Measurements from ENCODE around the gene SLC28A1.

- no peak for TF ChIP-seq CTCF (IDR thresholded peaks at IDR 0.05; ENCODE audit: low read depth, low read length, missing input control)
- no peak for TF ChIP-seq RAD21 (IDR thresholded peaks at IDR 0.05)
- no peak for TF ChIP-seq REST (IDR thresholded peaks at IDR 0.05)
- no peak for TF ChIP-seq MAX (IDR thresholded peaks at IDR 0.05)
- no peak for TF ChIP-seq YY1 (IDR thresholded peaks at IDR 0.05)
- no peak for TF ChIP-seq ATF3 (IDR thresholded peaks at IDR 0.05)
- TF ChIP-seq TAF1 (conservative IDR thresholded peaks at IDR 0.05), result no peak
- TF ChIP-seq SP1 (IDR thresholded peaks at IDR 0.05), result no peak
Observed at GRCh38 chr15:84961707-84962106, 77.2 kb downstream of the SLC28A1 start.
